Measurements from ENCODE around the gene MAN1A1. TPM values are rescaled to one million over a fixed set of nuclear protein-coding genes. Genes with fewer than 3 reads are reported as not detected.

The MAN1A1 gene
- total and polyA plus RNA-seq, 2 of the 8 experiments (the other 6 are each of a cell fraction or from before 2014, with no cell fraction given) = 1.8 to 5.4 TPM

DNA sequence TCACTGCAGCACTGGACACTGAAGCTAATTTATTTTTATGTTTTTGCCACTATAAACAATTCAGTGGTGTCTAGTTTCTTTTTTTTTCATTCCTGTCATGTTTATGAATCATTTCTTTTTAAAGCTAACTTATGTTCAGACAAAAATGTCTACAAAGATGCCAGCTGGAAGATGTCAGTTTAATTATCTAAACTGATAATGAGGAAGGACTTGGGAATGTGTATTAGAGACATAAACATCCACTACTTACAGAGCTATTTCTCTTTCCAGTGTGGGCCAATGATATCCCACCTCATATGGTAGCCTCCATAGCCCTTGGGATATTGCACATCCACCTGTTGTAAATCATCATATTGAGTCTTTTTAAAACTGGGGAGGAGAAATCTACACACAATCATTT, 139.0 kb downstream of the MAN1A1 start:
- Histone ChIP-seq H4K5ac (ENCODE audit: insufficient read length, low read depth, low read length) (no peak overlapping the region), H2BK5ac (ENCODE audit: low read depth, low read length) (no peak overlapping the region), H3K18ac (ENCODE audit: extremely low read depth, low read length) (no peak overlapping the region), H3K23ac (ENCODE audit: insufficient read length) (no peak overlapping the region), H2AFZ (ENCODE audit: low read length) (no peak overlapping the region), H4K20me1 (replicated peaks in 1 of 2; ENCODE audit: control insufficient read depth in 1 of 2, insufficient read depth in 2 of 2, low read length in 2 of 2) (no peaks in the 10 kb centered on the region), H3K27ac (ENCODE audit: low read depth, low read length) (no peak overlapping the region), H3K9me3 (ENCODE audit: insufficient read depth in 2 of 2, low read depth in 1 of 2, low read length in 1 of 2) (no peaks in the 10 kb centered on the region), H3K14ac (ENCODE audit: insufficient read length) (no peak overlapping the region), H2BK20ac (ENCODE audit: low read length) (no peak overlapping the region), H4K91ac (replicated peaks; ENCODE audit: insufficient read length, low read length) (no peak overlapping the region), H3K23me2 (ENCODE audit: low read depth, low read length) (no peaks in the 10 kb centered on the region), H3K4ac (replicated peaks; ENCODE audit: insufficient read length, low read depth, low read length) (no peak overlapping the region), H3K27me3 (replicated peaks in 1 of 4; ENCODE audit: control insufficient read depth in 3 of 4, extremely low read depth in 1 of 4, insufficient read depth in 3 of 4, low read length in 3 of 4) (no peaks in the 10 kb centered on the region), H2BK12ac (ENCODE audit: low read depth, low read length) (no peak overlapping the region), H3K56ac (replicated peaks; ENCODE audit: insufficient read length, low read depth, low read length) (no peak overlapping the region), H3K36me3 (ENCODE audit: control insufficient read depth in 2 of 4, insufficient read depth in 4 of 4, low read length in 3 of 4) (no peaks in the 10 kb centered on the region), H3K79me1 (ENCODE audit: low read depth, low read length) (no peaks in the 10 kb centered on the region), H2BK15ac (ENCODE audit: low read length) (no peak overlapping the region), H4K8ac (ENCODE audit: extremely low read depth, insufficient read depth, low read length) (no peak overlapping the region), H3K4me2 (ENCODE audit: insufficient read depth in 1 of 2, low read depth in 2 of 2, low read length in 2 of 2) (no peak overlapping the region), H3K9ac (replicated peaks in 1 of 4; ENCODE audit: extremely low read depth in 1 of 4, low read depth in 3 of 4, low read length in 3 of 4) (no peak overlapping the region), H3K4me1 (replicated peaks in 1 of 4; ENCODE audit: control insufficient read depth in 3 of 4, insufficient read depth in 4 of 4, low read length in 3 of 4) (no peaks in the 10 kb centered on the region), H3K79me2 (ENCODE audit: control insufficient read depth in 1 of 2, insufficient read depth in 2 of 2, low read length in 2 of 2) (no peaks in the 10 kb centered on the region), H3K4me3 (ENCODE audit: extremely low read depth in 1 of 4, insufficient read depth in 2 of 4, low read depth in 3 of 4, low read length in 4 of 4) (no peak overlapping the region), H2BK120ac (replicated peaks; ENCODE audit: low read depth, low read length) (no peak overlapping the region), H2AK5ac (ENCODE audit: low read depth, low read length) (no peak overlapping the region)
- DNase-seq (ENCODE audit: low read depth in 1 of 2, low spot score in 2 of 2) (no peak), FAIRE-seq (no peak)
- TF ChIP-seq SP2 (IDR thresholded peaks at IDR 0.05; ENCODE audit: low read length) (no peak), HDAC2 (IDR thresholded peaks at IDR 0.05; ENCODE audit: borderline replicate concordance in 1 of 2, low read depth in 2 of 2, low read length in 2 of 2) (no peak), BCL11A (IDR thresholded peaks at IDR 0.05; ENCODE audit: low read depth in 2 of 2, low read length in 2 of 2) (no peak), SIX5 (IDR thresholded peaks at IDR 0.05; ENCODE audit: low read depth, low read length) (no peak), SP1 (IDR thresholded peaks at IDR 0.05; ENCODE audit: low read depth, low read length) (no peak), RXRA (IDR thresholded peaks at IDR 0.05; ENCODE audit: insufficient read depth, low read depth, low read length) (no peak), JUN (IDR thresholded peaks at IDR 0.05; ENCODE audit: low read depth, low read length) (no peak), SAP30 (IDR thresholded peaks at IDR 0.05; ENCODE audit: insufficient read depth, insufficient replicate concordance, low read length) (no peak), TBP (IDR thresholded peaks at IDR 0.05; ENCODE audit: low read depth, low read length) (no peak), ZNF274 (IDR thresholded peaks at IDR 0.05; ENCODE audit: borderline replicate concordance, extremely low read depth, low read length) (no peak)
- POLR2A ChIA-PET (ENCODE audit: partially characterized antibody) = no interaction called here
- CTCF ChIA-PET (ENCODE audit: partially characterized antibody) = interaction anchor here (0.7 kb wide), 1 partner anchor 245 kb away, joined by 3 read pairs; no protein-coding TSS in a partner anchor
